AG09309 (cell line): Measurements from ENCODE around the gene ABHD17B.

Experiments used
- DNase-seq: peaks from one replicate; pipeline ENCODE4 v3.0.0-alpha.2; 2010; ENCODE audit warnings: low read depth
- H3K4me3 ChIP-seq: 2 replicates; pipeline ENCODE4 v1.5.1; 2011; ENCODE audit warnings: mild to moderate bottlenecking, low read depth, low read length, moderate library complexity; ENCODE audit not compliant: control insufficient read depth
- CTCF ChIP-seq: IDR thresholded peaks from 2 replicates; pipeline ENCODE4 v1.5.1; 2011; ENCODE audit warnings: mild to moderate bottlenecking, low read depth, low read length, inconsistent platforms; ENCODE audit not compliant: insufficient read depth, control insufficient read depth; ENCODE audit errors: missing control alignments

The ABHD17B gene

DNA sequence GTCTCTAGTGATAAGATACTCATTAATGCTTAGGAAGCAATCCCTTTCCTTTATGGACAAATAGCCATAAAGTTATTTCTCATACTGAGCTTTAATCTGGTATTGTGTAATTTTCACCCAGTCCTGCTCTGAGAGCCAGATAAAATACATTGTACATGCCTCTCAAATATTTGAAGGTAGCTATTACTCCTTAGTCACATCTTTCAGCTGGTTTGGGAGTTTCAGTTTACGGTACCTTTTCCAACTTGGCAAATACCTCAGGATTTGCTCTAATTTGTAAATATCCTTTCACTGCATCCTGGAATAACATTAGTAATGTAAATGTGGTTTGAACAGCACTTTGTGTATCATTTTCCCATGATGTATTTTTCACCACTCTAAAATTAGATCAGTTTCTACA, 47.4 kb downstream of the ABHD17B start:
- no peak overlapping the region for H3K4me3 ChIP-seq
- TF ChIP-seq CTCF: no peak
- DNase-seq: no peak

DNA sequence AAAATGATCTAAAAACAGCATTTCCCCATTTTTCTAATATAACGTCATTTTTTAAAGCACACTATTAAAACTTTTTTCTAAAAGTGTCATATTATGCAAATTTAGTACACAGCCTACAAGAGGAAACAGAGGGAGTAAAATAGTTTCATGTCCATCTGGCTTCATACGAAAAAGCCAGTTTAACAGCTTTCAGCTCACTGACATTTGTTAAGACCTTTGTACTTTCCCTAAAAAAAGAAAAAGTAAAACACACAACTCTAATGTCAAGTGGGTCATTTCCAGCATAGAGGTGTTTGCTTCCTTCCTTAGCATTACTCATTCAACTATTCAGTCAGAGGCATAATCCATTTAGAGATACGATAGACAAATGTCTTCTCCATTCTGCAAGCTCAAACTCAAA, 49.4 kb downstream of the ABHD17B start:
- no peak for DNase-seq
- TF ChIP-seq CTCF: no peak
- no peak overlapping the region for H3K4me3 ChIP-seq

- DNase-seq: no peak
- no peak for TF ChIP-seq CTCF
- H3K4me3 ChIP-seq: no peak overlapping the region
Observed at GRCh38 chr9:71859939-71860338, 51.1 kb downstream of the ABHD17B start.

- no peak overlapping the region for H3K4me3 ChIP-seq
- TF ChIP-seq CTCF: no peak
- no peak for DNase-seq
Observed at GRCh38 chr9:71858812-71859211, 52.2 kb downstream of the ABHD17B start.

- no peak for DNase-seq
- no peak overlapping the region for H3K4me3 ChIP-seq
- no peak for TF ChIP-seq CTCF
Observed at GRCh38 chr9:71858102-71858798, 52.7 kb downstream of the ABHD17B start.

DNA sequence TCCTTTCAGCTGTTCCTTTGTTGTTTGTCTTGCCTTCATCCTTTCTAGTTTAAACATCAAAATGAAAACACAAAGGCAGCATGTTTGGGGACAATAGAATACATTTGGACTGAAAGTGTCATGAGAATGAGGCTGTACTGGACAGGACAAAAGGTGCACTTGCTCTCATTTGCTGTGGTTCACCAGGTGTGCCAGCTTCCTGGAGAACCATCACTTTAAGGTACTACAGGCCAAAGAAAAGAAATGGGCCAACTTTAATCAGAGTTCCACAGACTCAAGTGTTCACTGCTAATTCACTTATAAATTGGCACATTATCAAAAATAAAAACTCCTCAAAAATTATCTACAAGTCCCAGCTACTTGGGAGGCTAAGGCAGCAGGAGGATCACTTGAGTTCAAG, 53.8 kb downstream of the ABHD17B start:
- no peak for TF ChIP-seq CTCF
- no peak for DNase-seq
- H3K4me3 ChIP-seq: no peak overlapping the region
